Posterior cingulate gyrus (tissue), 11 donors: ENCODE results near the gene TNS3.
"Not testable (repeated sequence)": the region's sequence is repeated elsewhere in the genome, so short reads cannot be mapped to it uniquely, and the experiment has no call there.

Experiments
- DNase-seq, 10 donors: peaks; one replicate each; pipeline versions ENCODE4 v3.0.0 to v3.0.0-alpha.2; 2020 to 2021; ENCODE audit warnings: mixed read lengths in 3 of 10
- intact Hi-C: fragments of 100-400 bp; cut with DNase I; formaldehyde crosslinking; loops from one replicate; pipeline ENCODE4 v1.15.1; 2023

The TNS3 gene

GRCh38 chr7:47443049-47443448 is 138.9 kb downstream of the TNS3 start:
- intact Hi-C loops = no loop called here
- DNase-seq = no peak

GRCh38 chr7:47442605-47442865 is 139.4 kb downstream of the TNS3 start:
- intact Hi-C loops = no loop called here
- no peak for DNase-seq

GRCh38 chr7:47441796-47442604 is 139.9 kb downstream of the TNS3 start:
- no peak for DNase-seq
- intact Hi-C loops = no loop called here

- intact Hi-C loops = not testable (repeated sequence)
Observed at GRCh38 chr7:47441048-47441447, 140.9 kb downstream of the TNS3 start.

DNA sequence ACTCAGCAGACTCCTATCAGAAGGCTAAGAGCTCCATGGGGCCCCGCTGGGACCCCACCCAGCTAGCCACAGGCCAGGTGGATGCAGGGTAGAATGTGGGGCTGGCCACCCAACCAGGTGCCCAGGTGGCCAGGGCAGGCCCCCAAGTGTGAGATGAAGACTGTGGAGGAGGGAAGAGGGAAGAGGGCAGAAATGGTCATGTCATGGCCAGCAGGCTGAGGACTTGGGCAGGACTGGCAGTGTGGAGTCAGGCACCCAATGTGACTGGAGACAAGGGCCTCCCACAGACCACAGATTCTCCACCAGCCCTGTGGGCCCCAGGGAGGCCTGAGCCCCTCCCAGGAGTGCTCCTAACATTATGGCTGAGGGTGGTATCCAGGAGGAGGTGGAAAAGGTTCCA is 141.6 kb downstream of the TNS3 start:
- intact Hi-C loops = no loop called here
- DNase-seq = no peak

More at GRCh38 chr7:47441048-47441447, 140.9 kb downstream of the TNS3 start:
- DNase-seq = not testable (repeated sequence)

GRCh38 chr7:47439181-47439667 is 142.7 kb downstream of the TNS3 start:
- DNase-seq = no peak
- intact Hi-C loops = loop anchor here (10.0 kb wide), 1 partner anchor 376 kb away; no protein-coding TSS in a partner anchor

- DNase-seq = no peak
- intact Hi-C loops = loop anchor here (10.0 kb wide), 1 partner anchor 376 kb away; no protein-coding TSS in a partner anchor
Observed at GRCh38 chr7:47438411-47439029, 143.4 kb downstream of the TNS3 start.

GRCh38 chr7:47435889-47436312 is 146.0 kb downstream of the TNS3 start:
- DNase-seq = peak in 8 of 10 donors; percentile 34 to 93 (median 70)
- intact Hi-C loops = loop anchor here (10.0 kb wide), 1 partner anchor 379 kb away; no protein-coding TSS in a partner anchor

- no peak for DNase-seq
- intact Hi-C loops = loop anchor here (5.0 to 10.0 kb wide), 2 partner anchors 166 to 381 kb away; no protein-coding TSS in a partner anchor
Observed at GRCh38 chr7:47433564-47433895, 148.4 kb downstream of the TNS3 start.

GRCh38 chr7:47432671-47433563 is 149.0 kb downstream of the TNS3 start:
- intact Hi-C loops = loop anchor here (5.0 to 10.0 kb wide), 2 partner anchors 166 to 382 kb away; no protein-coding TSS in a partner anchor

DNA sequence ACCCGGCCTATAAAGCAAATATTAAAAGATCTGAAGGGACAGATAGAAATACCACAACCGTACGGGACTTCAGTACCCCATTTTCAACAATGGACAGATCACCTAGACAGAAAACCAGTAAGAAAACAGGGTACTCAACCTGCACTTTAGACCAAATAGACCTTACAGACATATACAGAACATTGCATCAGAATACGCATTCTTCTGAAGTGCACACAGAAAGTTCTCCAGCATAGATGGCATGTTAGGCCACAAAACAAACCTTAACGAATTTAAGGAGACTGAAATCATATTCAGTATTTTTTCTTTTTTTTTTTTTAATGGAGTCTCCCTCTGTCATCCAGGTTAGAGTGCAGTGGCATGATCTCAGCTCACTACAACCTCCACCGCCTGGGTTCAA is 151.5 kb downstream of the TNS3 start:
- DNase-seq = peak in 1 of 10 donors; percentile 22
- intact Hi-C loops = loop anchor here (5.0 to 10.0 kb wide), 2 partner anchors 163 to 384 kb away; no protein-coding TSS in a partner anchor

More at GRCh38 chr7:47432671-47433563, 149.0 kb downstream of the TNS3 start:
- DNase-seq = no peak

DNA sequence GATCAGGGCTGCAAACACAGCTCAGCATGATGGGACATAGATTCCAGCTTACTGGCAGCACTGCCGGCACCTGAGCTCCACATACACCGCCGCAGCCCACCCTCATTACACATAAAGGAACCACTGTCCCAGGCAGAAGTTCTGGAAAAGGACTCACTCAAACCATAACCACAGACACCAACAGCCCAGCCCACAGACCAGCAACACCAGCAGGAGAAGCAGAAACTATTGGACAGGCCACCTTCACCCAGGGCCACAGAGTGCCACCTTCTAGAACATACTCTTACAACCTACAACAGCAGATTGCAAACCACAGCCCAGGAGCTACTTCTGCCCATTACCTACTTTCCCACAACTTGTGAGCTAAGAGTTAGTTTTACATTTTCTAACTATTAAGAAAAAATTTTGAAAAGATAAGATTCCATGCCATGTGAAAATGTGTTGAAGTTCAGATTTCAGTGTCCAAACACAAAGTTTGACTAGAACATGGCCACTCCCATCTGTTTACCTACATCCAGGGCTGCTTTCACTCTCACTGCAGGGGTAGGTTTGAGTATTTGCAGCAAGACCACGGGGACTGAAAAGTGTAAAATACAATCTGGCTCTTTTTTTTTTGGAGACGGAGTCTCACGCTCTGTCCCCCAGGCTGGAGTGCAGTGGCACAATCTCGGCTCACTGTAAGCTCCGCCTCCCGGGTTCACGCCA is 153.0 kb downstream of the TNS3 start:
- intact Hi-C loops = no loop called here
- DNase-seq = no peak

DNA sequence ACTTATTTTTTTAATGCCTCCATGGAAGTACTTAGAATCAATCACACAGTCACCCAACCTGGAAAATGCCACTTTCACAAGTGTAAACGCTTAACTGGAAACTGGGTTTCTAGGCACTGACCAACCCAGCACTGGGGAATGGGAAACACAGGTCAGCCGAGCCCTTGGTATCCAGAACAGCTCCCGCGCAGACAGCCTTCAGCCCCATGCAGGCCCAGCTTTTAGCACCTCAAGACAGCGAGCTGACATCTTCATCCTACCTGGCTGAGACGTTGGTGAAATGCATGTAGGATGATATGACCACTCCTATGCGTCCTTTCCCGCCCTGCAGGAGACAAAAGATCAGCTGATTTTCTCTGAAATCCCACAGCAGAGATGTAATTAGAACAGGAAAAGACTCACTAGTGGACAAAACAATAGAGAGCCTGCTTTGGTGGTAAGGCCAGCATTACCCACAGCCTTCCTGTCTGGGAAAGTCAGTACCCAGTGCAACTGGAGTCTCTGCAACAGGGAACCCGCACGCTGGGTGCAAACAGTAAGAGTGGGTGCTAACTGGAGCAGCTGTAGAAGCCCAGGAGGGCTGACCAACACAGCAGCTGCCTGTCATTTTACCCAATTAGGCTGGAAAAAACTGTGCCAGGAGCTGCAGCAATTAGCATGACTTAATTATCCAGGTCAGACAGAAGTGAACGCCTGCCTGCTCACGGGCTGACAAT is 153.7 kb downstream of the TNS3 start:
- DNase-seq = peak in 4 of 10 donors; percentile 14 to 80 (median 52)
- intact Hi-C loops = no loop called here

GRCh38 chr7:47427051-47427643 is 154.8 kb downstream of the TNS3 start:
- peak in 1 of 10 donors; percentile 45 for DNase-seq
- intact Hi-C loops = no loop called here

DNA sequence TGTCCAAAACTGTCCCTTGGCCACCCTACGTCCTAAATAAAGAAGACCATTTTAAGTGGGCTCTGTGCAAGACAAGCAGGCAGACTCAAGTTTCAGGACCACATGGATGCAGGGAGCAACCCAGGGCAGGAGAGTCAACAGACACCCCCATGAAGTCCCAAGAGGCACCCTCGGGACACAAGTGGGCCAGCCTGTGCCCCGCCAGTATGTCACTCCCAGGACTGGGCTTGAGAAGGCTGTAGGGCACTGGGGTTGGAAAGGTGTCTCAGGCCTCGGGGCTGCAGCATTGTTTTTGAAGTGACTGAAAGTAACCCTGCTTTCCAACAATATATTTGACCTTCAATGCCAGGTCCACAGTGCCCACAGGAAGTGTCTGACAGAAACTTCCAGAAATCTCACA is 157.4 kb downstream of the TNS3 start:
- intact Hi-C loops = loop anchor here (1.0 kb wide), 1 partner anchor 12 kb away; no protein-coding TSS in a partner anchor
- no peak for DNase-seq

DNA sequence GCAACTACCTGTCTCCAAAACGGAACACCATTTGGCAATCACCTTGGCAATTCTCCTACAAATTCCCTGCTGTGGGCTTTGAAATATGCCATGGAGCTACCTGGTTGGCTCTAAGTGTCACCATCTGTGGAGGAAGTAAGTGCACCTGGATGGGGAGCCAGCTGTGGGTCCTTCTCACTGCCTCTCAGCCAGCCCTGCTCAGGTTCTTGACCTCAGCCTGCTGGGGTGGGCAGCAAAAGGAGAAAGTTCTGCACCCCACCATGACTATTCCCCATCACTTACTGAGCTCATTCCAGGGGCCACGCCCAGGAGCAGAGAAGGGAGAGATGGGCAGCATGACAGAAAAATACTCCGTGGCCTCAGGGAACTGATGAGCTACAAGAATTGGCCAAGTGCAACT is 158.7 kb downstream of the TNS3 start:
- DNase-seq = no peak
- intact Hi-C loops = no loop called here

- intact Hi-C loops = no loop called here
- no peak for DNase-seq
Observed at GRCh38 chr7:47422611-47423010, 159.3 kb downstream of the TNS3 start.

DNA sequence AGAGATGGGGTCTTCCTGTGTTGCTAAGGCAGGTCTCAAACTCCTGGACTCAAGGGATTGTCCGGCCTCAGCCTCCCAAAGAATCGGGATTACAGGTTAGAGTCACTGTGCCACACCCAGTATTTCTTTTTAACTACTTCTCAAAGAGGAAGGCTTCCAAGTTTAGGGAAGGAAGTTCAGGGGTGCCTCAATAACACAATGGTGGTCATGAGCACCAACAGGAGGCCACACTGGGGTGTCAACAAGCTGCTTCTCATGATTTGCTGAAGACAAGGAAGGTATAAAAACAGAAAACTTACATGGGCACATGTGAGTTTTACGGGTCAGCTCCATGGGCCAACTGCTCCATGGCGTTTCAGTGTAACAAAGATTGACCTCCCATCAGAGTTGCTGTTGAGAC is 160.5 kb downstream of the TNS3 start:
- DNase-seq = no peak
- intact Hi-C loops = no loop called here
